ENCODE results near the gene IFNAR1. TPM values are rescaled to one million over a fixed set of nuclear protein-coding genes. Genes with fewer than 3 reads are reported as not detected.
A peak's percentile ranks its signal among the peaks of the same experiment; 100 is the strongest.

IFNAR1 gene
- total and polyA plus RNA-seq, 2 donors (not counting 3 experiments of a cell fraction or from before 2014, with no cell fraction given): 16.2 to 47.8 TPM

DNA sequence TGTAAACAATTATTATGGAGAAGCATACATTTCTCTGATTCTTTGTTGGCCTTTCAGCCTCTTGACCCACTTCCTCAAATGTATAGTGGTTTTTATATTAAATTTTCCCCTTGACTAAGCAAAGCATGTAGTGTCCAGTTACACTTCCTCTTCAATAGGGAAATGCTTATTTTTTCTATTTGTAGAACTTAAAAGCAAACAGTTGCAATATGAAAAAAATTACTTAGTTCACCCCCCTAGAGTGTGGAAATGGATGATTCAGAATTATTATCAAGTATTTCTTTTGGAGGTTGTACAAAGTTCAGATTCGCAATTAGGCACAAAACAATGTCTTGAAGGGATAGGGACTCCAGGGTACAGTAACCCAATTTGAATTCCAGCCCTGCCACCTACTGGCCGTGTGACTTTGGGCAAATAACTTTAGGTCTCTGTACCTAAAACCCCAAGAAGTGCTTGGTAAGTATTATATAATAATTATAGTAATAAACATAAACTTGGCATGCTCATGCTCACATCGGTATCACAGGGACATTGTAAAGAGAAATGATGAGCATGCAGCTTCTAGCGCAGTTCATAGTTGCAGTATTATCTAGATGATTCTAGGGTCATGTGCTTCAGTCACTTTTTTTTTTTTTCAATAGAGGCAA, 49.8 kb downstream of the IFNAR1 start:
- dilution Hi-C loops (cut with MboI; ENCODE audit: extremely low pct_ligation_motif_present, low sequenced_read_pairs) (no loop called here), intact Hi-C loops (cut with micrococcal nuclease) (loop anchor here (1.0 kb wide), 2 partner anchors 71 to 174 kb away; no protein-coding TSS in a partner anchor)
- H3K27ac ChIP-seq (ENCODE audit: insufficient read depth, low read depth, low read length): no peak overlapping the region
- CTCF ChIA-PET: interaction anchor here (1.1 to 2.4 kb wide), 4 partner anchors 14 to 178 kb away, joined by 5 to 14 read pairs (median 10); no protein-coding TSS in a partner anchor
- H3K79me2 ChIP-seq (ENCODE audit: control insufficient read depth, insufficient read depth, low read length): no peaks in the 10 kb centered on the region
- peaks cover 15% of the 10 kb centered on the region for H3K4me1 ChIP-seq (ENCODE audit: control insufficient read depth, extremely low read depth, insufficient read depth, low read length)
- no TSS peak for BruUV-seq (replicated peaks)
- H3K9me1 ChIP-seq (replicated peaks; ENCODE audit: control insufficient read depth, extremely low read depth, insufficient read depth, low read length): no peaks in the 10 kb centered on the region
- H3K9ac ChIP-seq (replicated peaks; ENCODE audit: extremely low read depth, insufficient read depth, low read length): no peak overlapping the region
- FAIRE-seq (peak; percentile 96), DNase-seq (ENCODE audit: low read depth, low spot score) (peak; percentile 84)
- TF ChIP-seq FOS (IDR thresholded peaks at IDR 0.05; ENCODE audit: borderline replicate concordance, insufficient read depth, low read length) (peak; percentile 54), EZH2 (IDR thresholded peaks at IDR 0.05; ENCODE audit: borderline replicate concordance, low read depth, low read length, severe bottlenecking) (no peak), MYC (IDR thresholded peaks at IDR 0.05; ENCODE audit: low read depth, low read length) (no peak), POLR2A (IDR thresholded peaks at IDR 0.05; ENCODE audit: low read depth, low read length) (no peak)
- TF ChIP-seq, protein P1, sequence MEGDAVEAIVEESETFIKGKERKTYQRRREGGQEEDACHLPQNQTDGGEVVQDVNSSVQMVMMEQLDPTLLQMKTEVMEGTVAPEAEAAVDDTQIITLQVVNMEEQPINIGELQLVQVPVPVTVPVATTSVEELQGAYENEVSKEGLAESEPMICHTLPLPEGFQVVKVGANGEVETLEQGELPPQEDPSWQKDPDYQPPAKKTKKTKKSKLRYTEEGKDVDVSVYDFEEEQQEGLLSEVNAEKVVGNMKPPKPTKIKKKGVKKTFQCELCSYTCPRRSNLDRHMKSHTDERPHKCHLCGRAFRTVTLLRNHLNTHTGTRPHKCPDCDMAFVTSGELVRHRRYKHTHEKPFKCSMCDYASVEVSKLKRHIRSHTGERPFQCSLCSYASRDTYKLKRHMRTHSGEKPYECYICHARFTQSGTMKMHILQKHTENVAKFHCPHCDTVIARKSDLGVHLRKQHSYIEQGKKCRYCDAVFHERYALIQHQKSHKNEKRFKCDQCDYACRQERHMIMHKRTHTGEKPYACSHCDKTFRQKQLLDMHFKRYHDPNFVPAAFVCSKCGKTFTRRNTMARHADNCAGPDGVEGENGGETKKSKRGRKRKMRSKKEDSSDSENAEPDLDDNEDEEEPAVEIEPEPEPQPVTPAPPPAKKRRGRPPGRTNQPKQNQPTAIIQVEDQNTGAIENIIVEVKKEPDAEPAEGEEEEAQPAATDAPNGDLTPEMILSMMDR (IDR thresholded peaks at IDR 0.05; ENCODE audit: extremely low read depth in 1 of 2, insufficient read depth in 1 of 2, low read depth in 1 of 2, low read length in 2 of 2): peak; percentile 54 to 60
- no peaks in the 10 kb centered on the region for H3K27me3 ChIP-seq (ENCODE audit: control insufficient read depth in 2 of 2, insufficient read depth in 2 of 2, low read length in 2 of 2)
- H3K4me2 ChIP-seq (ENCODE audit: insufficient read depth, low read length): no peak overlapping the region
- H3K36me3 ChIP-seq (ENCODE audit: control insufficient read depth in 2 of 2, extremely low read depth in 1 of 2, insufficient read depth in 2 of 2, low read length in 2 of 2): no peaks in the 10 kb centered on the region
- POLR2A ChIA-PET: no interaction called here
- no peak overlapping the region for H3K4me3 ChIP-seq (replicated peaks in 1 of 3; ENCODE audit: insufficient read depth in 1 of 3, low read depth in 1 of 3, low read length in 3 of 3)
- no peaks in the 10 kb centered on the region for H4K20me1 ChIP-seq (replicated peaks; ENCODE audit: control insufficient read depth, extremely low read depth, insufficient read depth, low read length)
- peak overlapping the region; percentile 56 for H2AFZ ChIP-seq (ENCODE audit: low read depth, low read length)
- H3K9me3 ChIP-seq (replicated peaks; ENCODE audit: control insufficient read depth, insufficient read depth, low read length): no peaks in the 10 kb centered on the region
